ENCODE results near the gene HTRA3. TPM values are rescaled to one million over a fixed set of nuclear protein-coding genes. Genes with fewer than 3 reads are reported as not detected.

HTRA3 gene
- total and polyA plus RNA-seq, 2 of the 8 experiments (the other 6 are each of a cell fraction or from before 2014, with no cell fraction given) = 3.2 to 5.8 TPM

Other genes starting within 250 kb of the HTRA3 start
- gene ABLIM2, start 110.9 kb upstream of the HTRA3 start, total RNA-seq (2021; fragmentation: NEBNext Ultra II Directional; extraction: Animal tissue kit (Norgen Biotek cat#: 25700)) = 2.8 and 3.0 TPM in 2 replicates
- gene ABLIM2, start 110.9 kb upstream of the HTRA3 start, polyA plus RNA-seq (2011; rRNA removed) = 3.0 TPM in 2 replicates
- 0.29 TPM in 1 of 2 replicates, not detected in the other for gene SH3TC1, start 70.5 kb upstream of the HTRA3 start, total RNA-seq (2021; fragmentation: NEBNext Ultra II Directional; extraction: Animal tissue kit (Norgen Biotek cat#: 25700))
- gene SH3TC1, start 70.5 kb upstream of the HTRA3 start, polyA plus RNA-seq (2011; rRNA removed) = 0.13 and 0.15 TPM in 2 replicates
- 9.9 and 10.2 TPM in 2 replicates for gene ACOX3, start 171.0 kb downstream of the HTRA3 start, total RNA-seq (2021; fragmentation: NEBNext Ultra II Directional; extraction: Animal tissue kit (Norgen Biotek cat#: 25700))
- gene ACOX3, start 171.0 kb downstream of the HTRA3 start, polyA plus RNA-seq (2011; rRNA removed) = 2.5 and 4.3 TPM in 2 replicates
- gene TRMT44, start 171.0 kb downstream of the HTRA3 start, total RNA-seq (2021; fragmentation: NEBNext Ultra II Directional; extraction: Animal tissue kit (Norgen Biotek cat#: 25700)) = 20.1 and 23.9 TPM in 2 replicates
- gene TRMT44, start 171.0 kb downstream of the HTRA3 start, polyA plus RNA-seq (2011; rRNA removed) = 8.6 and 11.6 TPM in 2 replicates

Measured in H1 (cell line).